DOHH2 (cell line): ENCODE measurements around the gene SLC38A3.

ENCODE experiments used
- EZH2phosphoT487 ChIP-seq: fragments of 200-600 bp; sonication (generic); IDR thresholded peaks from 2 replicates; pipeline ENCODE4 v1.6.1; 2017; ENCODE audit warnings: borderline replicate concordance, mild to moderate bottlenecking, antibody characterized with exemption, low read length, moderate library complexity, mixed read lengths
- TF ChIP-seq, protein P1 (sequence below): fragments of 200-600 bp; sonication (generic); IDR thresholded peaks from one replicate; pipeline ENCODE4 v1.5.1; 2014; ENCODE audit warnings: antibody characterized with exemption, mild to moderate bottlenecking, low read depth, low read length; ENCODE audit not compliant: poor library complexity, severe bottlenecking

DNA sequence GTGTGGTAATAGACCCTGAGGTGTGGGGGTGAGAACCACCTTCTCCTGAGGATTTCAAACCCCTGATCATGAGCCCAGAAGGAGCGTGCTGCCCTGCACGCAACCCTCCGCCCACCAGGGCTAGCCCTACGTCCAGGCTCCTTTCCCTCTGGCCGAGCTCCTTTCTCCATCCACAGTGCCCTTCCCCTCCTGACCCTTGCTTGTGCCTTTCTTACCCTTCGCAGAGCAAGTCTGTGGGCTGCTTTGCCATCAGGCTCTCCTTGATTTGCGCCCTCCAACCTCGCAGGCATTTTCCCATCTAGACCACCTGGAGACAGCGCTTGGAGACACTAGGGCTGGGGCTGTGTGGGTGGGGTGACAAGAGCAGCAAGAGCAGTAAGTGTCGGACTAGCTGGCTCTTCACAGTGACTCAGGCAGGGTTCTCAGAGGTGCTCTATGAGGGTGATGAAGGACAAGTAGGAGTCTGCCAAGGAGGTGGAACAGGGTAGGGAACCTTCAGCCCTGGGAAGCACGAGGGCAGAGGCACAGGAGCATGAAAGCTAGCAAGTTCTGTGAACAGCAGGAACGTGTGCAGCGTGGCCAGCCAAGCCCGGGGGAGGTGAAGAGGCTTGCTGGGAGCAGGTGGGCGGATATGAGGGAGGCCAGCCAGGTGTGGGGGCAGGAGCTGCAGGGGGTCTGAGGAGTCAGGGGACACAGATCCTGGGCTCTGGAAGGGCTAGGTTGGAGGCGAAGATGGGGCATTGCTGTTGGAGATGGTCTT, 2.5 kb upstream of the SLC38A3 start:
- TF ChIP-seq, protein P1, sequence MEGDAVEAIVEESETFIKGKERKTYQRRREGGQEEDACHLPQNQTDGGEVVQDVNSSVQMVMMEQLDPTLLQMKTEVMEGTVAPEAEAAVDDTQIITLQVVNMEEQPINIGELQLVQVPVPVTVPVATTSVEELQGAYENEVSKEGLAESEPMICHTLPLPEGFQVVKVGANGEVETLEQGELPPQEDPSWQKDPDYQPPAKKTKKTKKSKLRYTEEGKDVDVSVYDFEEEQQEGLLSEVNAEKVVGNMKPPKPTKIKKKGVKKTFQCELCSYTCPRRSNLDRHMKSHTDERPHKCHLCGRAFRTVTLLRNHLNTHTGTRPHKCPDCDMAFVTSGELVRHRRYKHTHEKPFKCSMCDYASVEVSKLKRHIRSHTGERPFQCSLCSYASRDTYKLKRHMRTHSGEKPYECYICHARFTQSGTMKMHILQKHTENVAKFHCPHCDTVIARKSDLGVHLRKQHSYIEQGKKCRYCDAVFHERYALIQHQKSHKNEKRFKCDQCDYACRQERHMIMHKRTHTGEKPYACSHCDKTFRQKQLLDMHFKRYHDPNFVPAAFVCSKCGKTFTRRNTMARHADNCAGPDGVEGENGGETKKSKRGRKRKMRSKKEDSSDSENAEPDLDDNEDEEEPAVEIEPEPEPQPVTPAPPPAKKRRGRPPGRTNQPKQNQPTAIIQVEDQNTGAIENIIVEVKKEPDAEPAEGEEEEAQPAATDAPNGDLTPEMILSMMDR, result no peak
- no peak for TF ChIP-seq EZH2phosphoT487
